Measurements from ENCODE around the gene TBX2. TPM values are rescaled to one million over a fixed set of nuclear protein-coding genes. Genes with fewer than 3 reads are reported as not detected.

The TBX2 gene
- total RNA-seq, 2 donors from 2014 or later, result 0.07 TPM; not detected in 1

DNA sequence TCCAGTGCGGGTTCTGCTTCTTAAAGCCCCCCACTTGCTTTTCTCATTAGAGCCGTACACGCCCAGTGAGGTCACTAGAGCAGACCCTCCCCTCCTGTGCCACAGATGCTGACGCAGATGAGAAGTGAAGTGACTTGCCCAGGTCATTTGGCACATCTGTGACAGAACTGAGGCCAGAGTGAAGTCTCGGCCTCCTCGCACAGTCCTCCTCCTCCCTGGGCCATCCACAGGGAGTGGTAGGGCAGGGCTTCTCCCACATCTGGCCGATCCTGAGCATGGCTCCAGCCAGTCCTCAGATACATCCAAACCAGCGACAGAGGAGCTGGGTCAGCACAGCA, 15.3 kb upstream of the TBX2 start:
- H3K4me3 ChIP-seq (ENCODE audit: low read length), result no peak overlapping the region
- no peaks in the 10 kb centered on the region for H3K4me1 ChIP-seq (ENCODE audit: control insufficient read depth, insufficient read depth, low read length)
- TF ChIP-seq, protein P1, sequence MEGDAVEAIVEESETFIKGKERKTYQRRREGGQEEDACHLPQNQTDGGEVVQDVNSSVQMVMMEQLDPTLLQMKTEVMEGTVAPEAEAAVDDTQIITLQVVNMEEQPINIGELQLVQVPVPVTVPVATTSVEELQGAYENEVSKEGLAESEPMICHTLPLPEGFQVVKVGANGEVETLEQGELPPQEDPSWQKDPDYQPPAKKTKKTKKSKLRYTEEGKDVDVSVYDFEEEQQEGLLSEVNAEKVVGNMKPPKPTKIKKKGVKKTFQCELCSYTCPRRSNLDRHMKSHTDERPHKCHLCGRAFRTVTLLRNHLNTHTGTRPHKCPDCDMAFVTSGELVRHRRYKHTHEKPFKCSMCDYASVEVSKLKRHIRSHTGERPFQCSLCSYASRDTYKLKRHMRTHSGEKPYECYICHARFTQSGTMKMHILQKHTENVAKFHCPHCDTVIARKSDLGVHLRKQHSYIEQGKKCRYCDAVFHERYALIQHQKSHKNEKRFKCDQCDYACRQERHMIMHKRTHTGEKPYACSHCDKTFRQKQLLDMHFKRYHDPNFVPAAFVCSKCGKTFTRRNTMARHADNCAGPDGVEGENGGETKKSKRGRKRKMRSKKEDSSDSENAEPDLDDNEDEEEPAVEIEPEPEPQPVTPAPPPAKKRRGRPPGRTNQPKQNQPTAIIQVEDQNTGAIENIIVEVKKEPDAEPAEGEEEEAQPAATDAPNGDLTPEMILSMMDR (conservative IDR thresholded peaks at IDR 0.05), result no peak
- Mint-ChIP-seq H3K4me1 (peaks cover 2% of the 10 kb centered on the region), H3K27me3 (ENCODE audit: insufficient read depth) (peaks cover 23% of the 10 kb centered on the region), H3K36me3 (ENCODE audit: low read depth) (peaks cover 3% of the 10 kb centered on the region), H3K27ac (no peak overlapping the region), H3K9me3 (no peaks in the 10 kb centered on the region), H3K4me3 (no peak overlapping the region)
- DNase-seq, result no peak
- H3K9me3 ChIP-seq (ENCODE audit: control insufficient read depth, low read length), result no peaks in the 10 kb centered on the region
- no peak overlapping the region for H3K27ac ChIP-seq (ENCODE audit: low read depth, low read length)
- peaks cover 10% of the 10 kb centered on the region for H3K27me3 ChIP-seq (ENCODE audit: control insufficient read depth, insufficient read depth, low read length, poor library complexity, severe bottlenecking)
- no peaks in the 10 kb centered on the region for H3K36me3 ChIP-seq (ENCODE audit: control insufficient read depth, insufficient read depth, low read length)
- no peak overlapping the region for H3K9ac ChIP-seq (ENCODE audit: extremely low read depth, low read length, poor library complexity, severe bottlenecking)
- WGBS, 2 experiments (ENCODE audit: insufficient coverage in 1 of 2, insufficient read length in 1 of 2), result 88 to 100% methylated on average over 2 to 8 of the region's 8 CpGs

DNA sequence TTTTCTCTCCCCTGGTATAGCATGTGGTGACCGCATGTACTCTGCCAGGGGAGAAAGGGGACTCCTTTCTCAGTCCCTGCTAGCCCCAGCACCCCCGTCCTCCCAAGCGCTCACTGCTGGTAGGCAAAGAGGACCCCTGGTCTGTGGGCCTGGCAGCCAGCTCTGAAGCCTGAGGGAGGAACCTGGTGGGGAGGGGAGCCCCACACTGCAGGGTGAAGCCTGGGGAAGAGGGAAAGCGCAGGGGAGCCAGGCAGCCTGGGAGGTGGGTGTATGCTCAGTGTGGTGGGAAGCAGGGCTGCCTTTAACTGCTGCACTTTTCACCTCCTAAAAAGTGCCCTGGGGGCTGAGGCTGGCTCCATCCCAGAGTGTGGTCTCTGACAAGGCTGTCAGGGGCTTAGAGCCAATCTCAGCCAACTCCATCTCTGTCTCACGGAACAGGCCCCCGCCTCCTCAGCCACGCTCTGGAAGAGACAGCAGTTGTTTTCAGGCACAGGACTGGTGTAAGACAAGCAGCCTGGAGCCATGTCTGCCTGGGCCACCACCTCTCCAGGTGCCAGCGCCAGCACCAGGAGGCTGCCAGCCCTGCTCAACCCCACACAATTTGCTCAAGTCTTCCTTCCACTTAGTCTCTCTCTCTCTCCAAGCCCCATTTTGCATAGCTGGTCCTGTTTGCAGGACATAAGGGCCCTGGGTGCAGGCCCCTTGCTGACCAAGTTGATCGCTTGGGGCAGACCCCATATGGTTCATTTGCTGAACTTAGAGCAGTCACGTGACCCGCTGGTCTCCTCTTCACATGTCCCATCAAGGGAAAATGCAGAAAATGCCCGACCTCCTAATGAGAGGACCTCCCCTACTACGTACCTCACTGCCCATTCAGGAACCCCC, 14.7 kb upstream of the TBX2 start:
- Mint-ChIP-seq H3K4me1 (peaks cover 2% of the 10 kb centered on the region), H3K9me3 (no peaks in the 10 kb centered on the region), H3K4me3 (no peak overlapping the region), H3K27me3 (ENCODE audit: insufficient read depth) (peaks cover 21% of the 10 kb centered on the region), H3K27ac (no peak overlapping the region), H3K36me3 (ENCODE audit: low read depth) (peaks cover 3% of the 10 kb centered on the region)
- no peak overlapping the region for H3K9ac ChIP-seq (ENCODE audit: extremely low read depth, low read length, poor library complexity, severe bottlenecking)
- H3K27me3 ChIP-seq (ENCODE audit: control insufficient read depth, insufficient read depth, low read length, poor library complexity, severe bottlenecking), result peaks cover 12% of the 10 kb centered on the region
- H3K4me3 ChIP-seq (ENCODE audit: low read length), result no peak overlapping the region
- no peak overlapping the region for H3K27ac ChIP-seq (ENCODE audit: low read depth, low read length)
- 90 to 97% methylated on average over 6 to 13 of the region's 13 CpGs for WGBS, 2 experiments (ENCODE audit: insufficient coverage in 1 of 2, insufficient read length in 1 of 2)
- TF ChIP-seq, protein P1 (conservative IDR thresholded peaks at IDR 0.05), result no peak
- no peaks in the 10 kb centered on the region for H3K36me3 ChIP-seq (ENCODE audit: control insufficient read depth, insufficient read depth, low read length)
- no peaks in the 10 kb centered on the region for H3K9me3 ChIP-seq (ENCODE audit: control insufficient read depth, low read length)
- no peak for DNase-seq
- no peaks in the 10 kb centered on the region for H3K4me1 ChIP-seq (ENCODE audit: control insufficient read depth, insufficient read depth, low read length)

DNA sequence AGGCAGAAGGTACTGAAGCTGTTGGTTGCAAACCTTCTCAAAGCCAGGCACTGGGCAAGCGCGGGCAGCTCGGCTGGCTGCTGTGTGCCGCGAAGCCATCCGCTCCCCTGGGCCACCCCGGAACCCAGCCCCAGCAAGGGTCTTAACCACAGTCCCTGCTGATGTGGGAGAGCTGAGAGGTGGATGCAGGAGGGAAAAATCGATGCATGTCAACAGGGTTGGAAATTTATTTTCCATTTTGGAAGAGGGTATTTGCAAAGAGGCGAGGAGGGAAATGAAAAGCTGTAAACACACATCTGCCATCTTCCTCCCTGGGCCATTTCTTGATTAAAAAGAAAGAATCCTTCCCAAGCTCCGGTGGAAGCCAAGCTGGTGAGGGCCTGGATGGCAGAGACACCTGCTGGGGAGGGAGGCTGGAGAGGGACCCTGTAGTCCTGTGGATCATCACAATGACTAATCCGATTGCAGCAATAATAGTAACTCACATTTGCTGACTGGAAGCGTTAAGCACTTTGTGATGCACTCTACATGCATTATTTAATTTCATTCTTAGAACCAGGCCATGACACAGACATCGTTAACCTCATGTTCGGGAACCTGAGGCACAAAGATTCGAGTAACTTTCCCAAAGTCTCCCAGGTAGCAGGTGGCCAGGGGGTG, 13.9 kb upstream of the TBX2 start:
- peaks cover 3% of the 10 kb centered on the region for H3K36me3 Mint-ChIP-seq (ENCODE audit: low read depth)
- WGBS, 2 experiments (ENCODE audit: insufficient coverage in 1 of 2, insufficient read length in 1 of 2), result 91 to 93% methylated on average over 6 to 15 of the region's 15 CpGs
- peaks cover 20% of the 10 kb centered on the region for H3K27me3 ChIP-seq (ENCODE audit: control insufficient read depth, insufficient read depth, low read length, poor library complexity, severe bottlenecking)
- no peak overlapping the region for H3K4me3 ChIP-seq (ENCODE audit: low read length)
- TF ChIP-seq, protein P1 (conservative IDR thresholded peaks at IDR 0.05), result no peak
- no peak overlapping the region for H3K27ac ChIP-seq (ENCODE audit: low read depth, low read length)
- H3K9me3 Mint-ChIP-seq, result no peaks in the 10 kb centered on the region
- H3K9me3 ChIP-seq (ENCODE audit: control insufficient read depth, low read length), result no peaks in the 10 kb centered on the region
- H3K9ac ChIP-seq (ENCODE audit: extremely low read depth, low read length, poor library complexity, severe bottlenecking), result no peak overlapping the region
- H3K27me3 Mint-ChIP-seq (ENCODE audit: insufficient read depth), result peaks cover 26% of the 10 kb centered on the region
- H3K27ac Mint-ChIP-seq, result no peak overlapping the region
- H3K4me1 ChIP-seq (ENCODE audit: control insufficient read depth, insufficient read depth, low read length), result no peaks in the 10 kb centered on the region
- H3K4me3 Mint-ChIP-seq, result no peak overlapping the region
- peaks cover 2% of the 10 kb centered on the region for H3K4me1 Mint-ChIP-seq
- H3K36me3 ChIP-seq (ENCODE audit: control insufficient read depth, insufficient read depth, low read length), result no peaks in the 10 kb centered on the region
- DNase-seq, result no peak
